ENCODE measurements around the gene SCRN2. TPM values are rescaled to one million over a fixed set of nuclear protein-coding genes. Genes with fewer than 3 reads are reported as not detected.

Gene SCRN2
- total and polyA plus RNA-seq, 2 of the 8 experiments (the other 6 are each of a cell fraction or from before 2014, with no cell fraction given), result 24.4 to 42.3 TPM

GRCh38 chr17:47806913-47807255 lies 34.2 kb downstream of the SCRN2 start:
- POLR2A ChIA-PET (ENCODE audit: partially characterized antibody), result interaction anchor here (0.9 to 1.2 kb wide), 3 partner anchors 11 to 33 kb away, joined by 3 read pairs; no protein-coding TSS in a partner anchor
- H3K27ac ChIP-seq (ENCODE audit: low read depth, low read length), result no peak overlapping the region
- H2BK5ac ChIP-seq (ENCODE audit: low read depth, low read length), result no peak overlapping the region
- H2AK5ac ChIP-seq (ENCODE audit: low read depth, low read length), result no peak overlapping the region
- DNase-seq (ENCODE audit: low read depth in 1 of 2, low spot score in 2 of 2), result no peak
- no peak overlapping the region for H3K23ac ChIP-seq (ENCODE audit: insufficient read length)
- H3K4ac ChIP-seq (replicated peaks; ENCODE audit: insufficient read length, low read depth, low read length), result no peak overlapping the region
- 93% methylated on average over 9 of the region's 9 CpGs; no CpG with 5 or more reads in 1 of the 2 experiments for WGBS, 2 experiments (ENCODE audit: extremely low coverage in 1 of 2, insufficient coverage in 1 of 2, insufficient read length in 1 of 2, insufficient replicate concordance in 2 of 2, low coverage in 1 of 2, low lambda C conversion rate in 2 of 2, missing lambda C conversion rate in 1 of 2)
- no peaks in the 10 kb centered on the region for H3K9me3 ChIP-seq (ENCODE audit: insufficient read depth in 2 of 2, low read depth in 1 of 2, low read length in 1 of 2)
- no peaks in the 10 kb centered on the region for H3K23me2 ChIP-seq (ENCODE audit: low read depth, low read length)
- CTCF ChIA-PET (ENCODE audit: partially characterized antibody), result interaction anchor here (0.8 to 1.8 kb wide), 3 partner anchors 14 to 109 kb away, joined by 3 to 4 read pairs (median 4); no protein-coding TSS in a partner anchor
- no peak overlapping the region for H2BK15ac ChIP-seq (ENCODE audit: low read length)
- no peak overlapping the region for H3K4me3 ChIP-seq (ENCODE audit: extremely low read depth in 1 of 4, insufficient read depth in 2 of 4, low read depth in 3 of 4, low read length in 4 of 4)
- H3K79me2 ChIP-seq (ENCODE audit: control insufficient read depth in 1 of 2, insufficient read depth in 2 of 2, low read length in 2 of 2), result no peaks in the 10 kb centered on the region
- no peak overlapping the region for H3K56ac ChIP-seq (replicated peaks; ENCODE audit: insufficient read length, low read depth, low read length)
- H3K79me1 ChIP-seq (ENCODE audit: low read depth, low read length), result no peaks in the 10 kb centered on the region; the same call in 1 of the 2 replicates
- H2AFZ ChIP-seq (ENCODE audit: low read length), result no peak overlapping the region
- no peak overlapping the region for H2BK20ac ChIP-seq (ENCODE audit: low read length)
- H3K18ac ChIP-seq (ENCODE audit: extremely low read depth, low read length), result no peak overlapping the region
- H3K4me2 ChIP-seq (ENCODE audit: insufficient read depth in 1 of 2, low read depth in 2 of 2, low read length in 2 of 2), result no peak overlapping the region
- peaks cover 0 to 2% (median 0%) of the 10 kb centered on the region in 4 experiments; a peak in 1 of 8 replicates for H3K36me3 ChIP-seq (ENCODE audit: control insufficient read depth in 2 of 4, insufficient read depth in 4 of 4, low read length in 3 of 4)
- no peak overlapping the region for H4K91ac ChIP-seq (replicated peaks; ENCODE audit: insufficient read length, low read length)
- H3K9ac ChIP-seq (replicated peaks in 1 of 4; ENCODE audit: extremely low read depth in 1 of 4, low read depth in 3 of 4, low read length in 3 of 4), result no peak overlapping the region; a peak in 1 of 7 replicates
- H4K20me1 ChIP-seq (replicated peaks in 1 of 2; ENCODE audit: control insufficient read depth in 1 of 2, insufficient read depth in 2 of 2, low read length in 2 of 2), result peaks cover 2 to 4% of the 10 kb centered on the region in 2 experiments
- no peak overlapping the region for H2BK120ac ChIP-seq (replicated peaks; ENCODE audit: low read depth, low read length)
- H3K27me3 ChIP-seq (replicated peaks in 1 of 4; ENCODE audit: control insufficient read depth in 3 of 4, extremely low read depth in 1 of 4, insufficient read depth in 3 of 4, low read length in 3 of 4), result no peaks in the 10 kb centered on the region
- no peak overlapping the region for H3K14ac ChIP-seq (ENCODE audit: insufficient read length)
- H3K4me1 ChIP-seq (replicated peaks in 1 of 4; ENCODE audit: control insufficient read depth in 3 of 4, insufficient read depth in 4 of 4, low read length in 3 of 4), result no peaks in the 10 kb centered on the region; a peak in 1 of 7 replicates
- no peak overlapping the region for H4K8ac ChIP-seq (ENCODE audit: extremely low read depth, insufficient read depth, low read length)
- H2BK12ac ChIP-seq (ENCODE audit: low read depth, low read length), result no peak overlapping the region
- H4K5ac ChIP-seq (ENCODE audit: insufficient read length, low read depth, low read length), result no peak overlapping the region
- TF ChIP-seq BACH1 (IDR thresholded peaks at IDR 0.05; ENCODE audit: low read length), result no peak
- TF ChIP-seq TAF7 (optimal IDR thresholded peaks at IDR 0.05; ENCODE audit: borderline replicate concordance, low read depth, low read length), result no peak
- TF ChIP-seq, protein P1, sequence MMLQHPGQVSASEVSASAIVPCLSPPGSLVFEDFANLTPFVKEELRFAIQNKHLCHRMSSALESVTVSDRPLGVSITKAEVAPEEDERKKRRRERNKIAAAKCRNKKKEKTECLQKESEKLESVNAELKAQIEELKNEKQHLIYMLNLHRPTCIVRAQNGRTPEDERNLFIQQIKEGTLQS (IDR thresholded peaks at IDR 0.05; ENCODE audit: insufficient read depth, low read depth, low read length), result no peak
- no peak for TF ChIP-seq GTF2F1 (IDR thresholded peaks at IDR 0.05; ENCODE audit: borderline replicate concordance, low read depth, low read length)
- no peak for TF ChIP-seq RXRA (IDR thresholded peaks at IDR 0.05; ENCODE audit: insufficient read depth, low read depth, low read length)
- FAIRE-seq, result no peak

Data from H1 (cell line).